Testis (tissue), 3 donors: ENCODE results near the gene SMG6. TPM values are rescaled to one million over a fixed set of nuclear protein-coding genes. Genes with fewer than 3 reads are reported as not detected.
A peak's percentile ranks its signal among the peaks of the same experiment; 100 is the strongest.

Experiments
- DNase-seq: peaks from one replicate; pipeline ENCODE4 v3.0.0-alpha.2; 2019
- H3K27ac ChIP-seq, 2 donors: fragments of 200-600 bp; sonication (generic); one replicate each; pipeline ENCODE4 v1.5.1; 2019
- H3K27me3 ChIP-seq: fragments of 200-600 bp; sonication (generic); one replicate; pipeline ENCODE4 v1.5.1; 2019
- H3K36me3 ChIP-seq: fragments of 200-600 bp; sonication (generic); one replicate; pipeline ENCODE4 v1.5.1; 2017; ENCODE audit warnings: low read depth; ENCODE audit errors: missing control alignments
- H3K4me1 ChIP-seq: fragments of 200-600 bp; sonication (generic); one replicate; pipeline ENCODE4 v1.5.1; 2019
- H3K4me3 ChIP-seq, 2 donors: fragments of 200-600 bp; sonication (generic); one replicate each; pipeline ENCODE4 v1.5.1; 2017 to 2019
- H3K9me3 ChIP-seq: fragments of 200-600 bp; sonication (generic); one replicate; pipeline ENCODE4 v1.5.1; 2017
- POLR2A ChIP-seq: fragments of 450-650 bp; IDR thresholded peaks from one replicate; pipeline ENCODE4 v1.6.1; 2017; ENCODE audit warnings: antibody characterized with exemption, mild to moderate bottlenecking, moderate library complexity
- WGBS, 2 donors: methylation state at CpG; one replicate each; pipeline ENCODE4 v1.1.5; 2018; 5-methylcytosine and 5-hydroxymethylcytosine counted together
- intact Hi-C: fragments of 100-400 bp; cut with DNase I; formaldehyde crosslinking; loops from one replicate; pipeline ENCODE4 v1.15.1; 2023; ENCODE audit warnings: low total_unique reads
- polyA plus RNA-seq: library from polyadenylated mRNA; stranded (reverse); fragments of 350-450 nt; fragmentation: Illumina TruSeq; extraction: RNeasy Lipid Tissue Mini Kit (QIAGEN cat#74804); gene quantifications from one replicate; pipeline ENCODE4 v1.2.3, GENCODE V29; 2014; ENCODE audit warnings: low read depth, low replicate concordance; ENCODE audit not compliant: insufficient read depth
- total RNA-seq, 2 donors: library from RNA; depleted of rRNA; stranded (reverse); fragments of >200 nt; gene quantifications; one replicate each; pipeline ENCODE4 v1.2.3, GENCODE V29; 2016
- TF ChIP-seq, protein P1 (sequence below), 3 experiments: fragments of 450-650 bp in 2 of 3; fragments of 200-600 bp in 1 of 3; sonication (generic) in 1 of 3; IDR thresholded peaks; one replicate each; pipeline ENCODE4 v1.5.1; 2016 to 2019; ENCODE audit warnings: antibody characterized with exemption in 3 of 3, mild to moderate bottlenecking in 2 of 3, moderate library complexity in 1 of 3

Gene SMG6
- total and polyA plus RNA-seq, 3 donors from 2014 or later: 68.7 to 86.5 (median 80.6) TPM

DNA sequence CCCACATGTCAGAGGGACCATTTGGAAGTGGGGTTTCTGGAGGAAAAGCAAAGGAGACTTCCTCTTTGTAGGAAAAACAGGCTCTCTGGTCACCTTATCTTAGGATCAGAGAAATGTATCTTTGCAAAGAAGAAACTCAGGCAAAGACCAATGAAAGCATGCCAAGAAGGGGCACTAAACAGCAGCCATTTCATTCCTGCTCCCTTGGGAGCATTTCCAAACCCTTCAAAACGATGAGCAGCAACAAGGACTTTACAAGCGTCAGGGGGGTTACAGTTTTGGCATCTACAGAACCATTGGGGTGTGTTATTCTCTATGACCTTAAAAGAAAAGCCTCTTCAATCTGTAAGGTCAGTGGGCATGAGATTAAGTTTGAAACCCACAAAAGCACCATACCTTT, 122.8 kb downstream of the SMG6 start:
- WGBS, 2 donors: 48 to 59% methylated on average over 2 of the region's 2 CpGs
- H3K9me3 ChIP-seq: no peaks in the 10 kb centered on the region
- peak overlapping the region; percentile 44 to 62 for H3K27ac ChIP-seq
- DNase-seq: no peak
- H3K36me3 ChIP-seq: no peaks in the 10 kb centered on the region
- H3K4me1 ChIP-seq: peaks cover 74% of the 10 kb centered on the region
- intact Hi-C loops: no loop called here
- TF ChIP-seq, protein P1, sequence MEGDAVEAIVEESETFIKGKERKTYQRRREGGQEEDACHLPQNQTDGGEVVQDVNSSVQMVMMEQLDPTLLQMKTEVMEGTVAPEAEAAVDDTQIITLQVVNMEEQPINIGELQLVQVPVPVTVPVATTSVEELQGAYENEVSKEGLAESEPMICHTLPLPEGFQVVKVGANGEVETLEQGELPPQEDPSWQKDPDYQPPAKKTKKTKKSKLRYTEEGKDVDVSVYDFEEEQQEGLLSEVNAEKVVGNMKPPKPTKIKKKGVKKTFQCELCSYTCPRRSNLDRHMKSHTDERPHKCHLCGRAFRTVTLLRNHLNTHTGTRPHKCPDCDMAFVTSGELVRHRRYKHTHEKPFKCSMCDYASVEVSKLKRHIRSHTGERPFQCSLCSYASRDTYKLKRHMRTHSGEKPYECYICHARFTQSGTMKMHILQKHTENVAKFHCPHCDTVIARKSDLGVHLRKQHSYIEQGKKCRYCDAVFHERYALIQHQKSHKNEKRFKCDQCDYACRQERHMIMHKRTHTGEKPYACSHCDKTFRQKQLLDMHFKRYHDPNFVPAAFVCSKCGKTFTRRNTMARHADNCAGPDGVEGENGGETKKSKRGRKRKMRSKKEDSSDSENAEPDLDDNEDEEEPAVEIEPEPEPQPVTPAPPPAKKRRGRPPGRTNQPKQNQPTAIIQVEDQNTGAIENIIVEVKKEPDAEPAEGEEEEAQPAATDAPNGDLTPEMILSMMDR (IDR thresholded peaks at IDR 0.05): no peak
- TF ChIP-seq POLR2A: no peak
- no peak overlapping the region for H3K4me3 ChIP-seq
- no peaks in the 10 kb centered on the region for H3K27me3 ChIP-seq

DNA sequence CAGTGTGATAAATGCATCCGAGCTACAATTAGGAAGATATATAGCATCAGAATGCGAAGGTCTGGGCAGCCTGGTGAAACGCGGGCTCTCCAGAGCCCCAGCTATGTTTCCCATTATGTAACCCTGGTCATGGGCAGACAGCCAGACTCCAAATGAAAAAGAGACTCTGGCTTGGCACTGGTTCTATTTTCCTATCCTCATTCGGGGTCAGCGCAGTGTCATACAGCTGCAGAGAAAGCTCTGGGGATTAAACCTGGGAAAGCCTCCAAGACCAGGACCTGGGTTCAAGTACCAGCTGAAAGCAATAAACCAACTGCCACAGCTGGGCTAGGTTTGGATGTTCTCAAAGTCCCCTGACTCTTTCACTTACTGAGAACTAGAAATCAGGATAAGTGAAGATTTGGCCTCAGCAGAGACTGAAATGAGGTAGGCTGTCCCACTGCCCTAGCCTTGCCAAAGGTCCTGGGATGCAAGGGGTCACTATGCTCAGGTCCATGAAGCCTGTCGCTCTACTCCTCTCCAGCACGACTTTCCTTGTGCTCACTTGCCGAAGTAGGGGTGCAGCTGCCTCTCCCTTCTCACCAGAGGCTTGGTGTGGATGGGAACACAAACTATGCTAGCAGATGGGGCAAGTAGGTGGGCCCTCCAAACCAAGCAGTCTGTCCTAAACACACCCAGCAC, 123.8 kb downstream of the SMG6 start:
- WGBS, 2 donors: 31 to 36% methylated on average over 8 to 9 of the region's 9 CpGs
- no peak for TF ChIP-seq POLR2A
- no peaks in the 10 kb centered on the region for H3K27me3 ChIP-seq
- DNase-seq: peak; percentile 87
- H3K36me3 ChIP-seq: no peaks in the 10 kb centered on the region
- no peak overlapping the region for H3K4me3 ChIP-seq
- peak overlapping the region in 1 of 2 donors; percentile 41 for H3K27ac ChIP-seq
- intact Hi-C loops: loop anchor here (10.0 kb wide), 2 partner anchors 55 to 85 kb away; no protein-coding TSS in a partner anchor
- H3K9me3 ChIP-seq: no peaks in the 10 kb centered on the region
- H3K4me1 ChIP-seq: peaks cover 80% of the 10 kb centered on the region

DNA sequence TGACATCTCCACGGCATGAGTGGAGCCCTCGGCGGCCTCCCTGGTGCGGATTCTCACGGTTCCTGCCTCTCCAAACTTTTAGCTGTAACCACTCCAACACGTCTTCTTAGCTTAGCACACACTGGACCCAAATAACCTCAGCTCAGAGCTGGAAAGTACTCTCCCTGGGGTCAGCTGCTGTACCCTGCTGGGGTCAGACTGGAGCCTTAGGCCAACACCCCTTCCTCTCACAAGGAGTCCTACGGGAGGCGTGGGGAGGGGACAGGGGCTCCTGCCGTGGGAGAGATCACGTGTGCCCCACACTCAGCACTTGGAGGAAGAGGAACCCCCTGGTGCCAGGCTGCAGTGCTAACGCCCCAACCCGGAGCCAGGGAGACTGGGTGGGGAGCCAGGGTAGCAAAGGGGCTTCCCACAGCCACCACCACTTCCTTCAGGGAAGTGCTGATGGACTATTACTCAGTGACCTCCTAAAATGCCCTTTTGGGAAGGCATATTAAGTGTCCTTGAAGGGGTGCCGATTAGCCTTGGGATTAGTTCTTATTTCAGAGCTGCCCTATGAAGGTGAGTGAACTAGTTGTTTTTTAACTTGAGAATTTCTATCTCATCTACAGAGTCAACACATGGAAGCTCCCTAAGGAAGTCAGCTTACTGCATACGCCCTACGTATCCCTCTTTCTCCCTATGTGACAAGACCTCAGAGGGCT, 124.6 kb downstream of the SMG6 start:
- Histone ChIP-seq H3K27me3 (no peaks in the 10 kb centered on the region), H3K4me1 (peaks cover 88% of the 10 kb centered on the region), H3K9me3 (no peaks in the 10 kb centered on the region), H3K27ac (peak overlapping the region in 1 of 2 donors; percentile 41), H3K36me3 (no peaks in the 10 kb centered on the region), H3K4me3 (no peak overlapping the region)
- DNase-seq: no peak
- TF ChIP-seq POLR2A: no peak
- TF ChIP-seq, protein P1 (IDR thresholded peaks at IDR 0.05): no peak
- 43 to 51% methylated on average over 10 to 15 of the region's 15 CpGs for WGBS, 2 donors
- intact Hi-C loops: loop anchor here (10.0 kb wide), 2 partner anchors 56 to 84 kb away; no protein-coding TSS in a partner anchor

DNA sequence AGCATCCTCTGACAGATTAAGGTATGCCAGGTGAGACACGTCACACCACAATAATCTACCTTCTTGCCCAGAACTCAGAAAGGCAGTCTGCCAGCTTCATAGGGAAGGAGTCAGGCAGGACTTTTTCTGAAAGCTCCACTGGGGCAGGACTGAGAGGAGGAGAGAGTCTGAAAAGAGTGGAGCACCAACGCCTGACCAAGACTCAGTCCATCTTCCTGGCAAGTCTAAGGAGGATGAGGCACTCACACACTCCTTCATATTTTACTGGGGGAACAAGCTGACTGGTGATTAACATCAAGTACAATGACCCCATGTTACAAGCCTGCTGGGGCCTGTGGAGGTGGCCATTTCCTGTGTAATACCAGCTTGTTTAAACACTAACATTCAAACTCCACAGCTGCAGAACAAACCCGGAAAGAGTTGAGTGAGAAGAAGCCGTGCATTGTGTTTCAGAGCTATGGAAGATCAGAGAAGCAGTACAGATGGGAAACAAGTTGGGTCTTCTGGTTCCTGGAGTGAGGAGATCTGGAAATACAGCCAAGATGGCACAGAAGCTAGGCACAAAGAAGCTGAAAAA, 126.3 kb downstream of the SMG6 start:
- 69 to 77% methylated on average over 4 of the region's 4 CpGs for WGBS, 2 donors

More for the DNA sequence above, 126.3 kb downstream of the SMG6 start:
- H3K4me1 ChIP-seq: peaks cover 86% of the 10 kb centered on the region
- DNase-seq: no peak
- no peaks in the 10 kb centered on the region for H3K27me3 ChIP-seq
- intact Hi-C loops: loop anchor here (10.0 kb wide), 2 partner anchors 57 to 83 kb away; no protein-coding TSS in a partner anchor
- H3K4me3 ChIP-seq: no peak overlapping the region
- H3K27ac ChIP-seq: no peak overlapping the region
- TF ChIP-seq POLR2A: no peak
- TF ChIP-seq, protein P1 (IDR thresholded peaks at IDR 0.05): no peak
- H3K36me3 ChIP-seq: no peaks in the 10 kb centered on the region
- no peaks in the 10 kb centered on the region for H3K9me3 ChIP-seq
